Measurements from ENCODE around the gene RAB40C.

Gene RAB40C

GRCh38 chr16:632486-633335 lies 42.8 kb downstream of the RAB40C start:
- no peak for TF ChIP-seq GLIS3 (CRISPR knock-in tag; IDR thresholded peaks at IDR 0.05)
- no peak for TF ChIP-seq OSR1 (CRISPR knock-in tag; IDR thresholded peaks at IDR 0.05)
- TF ChIP-seq ISL1 (CRISPR knock-in tag; IDR thresholded peaks at IDR 0.05): no peak
- ATAC-seq: no peak

- TF ChIP-seq TSHZ2 (CRISPR knock-in tag; IDR thresholded peaks at IDR 0.05) (no peak), ISL1 (CRISPR knock-in tag; IDR thresholded peaks at IDR 0.05) (no peak), SNAI2 (CRISPR knock-in tag; IDR thresholded peaks at IDR 0.05) (no peak), PPARA (CRISPR knock-in tag; IDR thresholded peaks at IDR 0.05; ENCODE audit: borderline replicate concordance) (no peak), ZNF70 (CRISPR knock-in tag; IDR thresholded peaks at IDR 0.05) (no peak)
- no peak for ATAC-seq
Observed at GRCh38 chr16:633336-634050, 43.6 kb downstream of the RAB40C start.

GRCh38 chr16:634051-634670 lies 44.3 kb downstream of the RAB40C start:
- no peak for ATAC-seq
- TF ChIP-seq CSRNP3 (CRISPR knock-in tag; IDR thresholded peaks at IDR 0.05) (no peak), BACH2 (CRISPR knock-in tag; IDR thresholded peaks at IDR 0.05; ENCODE audit: borderline replicate concordance) (no peak), CSDC2 (CRISPR knock-in tag; IDR thresholded peaks at IDR 0.05) (no peak), ZC3H10 (CRISPR knock-in tag; IDR thresholded peaks at IDR 0.05) (no peak), TSHZ2 (CRISPR knock-in tag; IDR thresholded peaks at IDR 0.05) (no peak), TCF4 (CRISPR knock-in tag; IDR thresholded peaks at IDR 0.05; ENCODE audit: borderline replicate concordance) (no peak), PATZ1 (CRISPR knock-in tag; IDR thresholded peaks at IDR 0.05; ENCODE audit: borderline replicate concordance) (no peak), RARB (CRISPR knock-in tag; IDR thresholded peaks at IDR 0.05) (no peak), OSR1 (CRISPR knock-in tag; IDR thresholded peaks at IDR 0.05) (no peak), ZNF70 (CRISPR knock-in tag; IDR thresholded peaks at IDR 0.05) (no peak), ZFP30 (CRISPR knock-in tag; IDR thresholded peaks at IDR 0.05) (no peak), ZNF565 (CRISPR knock-in tag; conservative IDR thresholded peaks at IDR 0.05; ENCODE audit: low read depth) (no peak), PPARA (CRISPR knock-in tag; IDR thresholded peaks at IDR 0.05; ENCODE audit: borderline replicate concordance) (no peak), ARNTL (CRISPR knock-in tag; IDR thresholded peaks at IDR 0.05; ENCODE audit: borderline replicate concordance, low read depth) (no peak), CREB5 (CRISPR knock-in tag; IDR thresholded peaks at IDR 0.05; ENCODE audit: low read depth) (no peak), GLIS3 (CRISPR knock-in tag; IDR thresholded peaks at IDR 0.05) (no peak), ISL1 (CRISPR knock-in tag; IDR thresholded peaks at IDR 0.05) (no peak), POU6F1 (CRISPR knock-in tag; IDR thresholded peaks at IDR 0.05; ENCODE audit: borderline replicate concordance, low read depth) (no peak)
